ENCODE results near the gene GRM7.

DNA sequence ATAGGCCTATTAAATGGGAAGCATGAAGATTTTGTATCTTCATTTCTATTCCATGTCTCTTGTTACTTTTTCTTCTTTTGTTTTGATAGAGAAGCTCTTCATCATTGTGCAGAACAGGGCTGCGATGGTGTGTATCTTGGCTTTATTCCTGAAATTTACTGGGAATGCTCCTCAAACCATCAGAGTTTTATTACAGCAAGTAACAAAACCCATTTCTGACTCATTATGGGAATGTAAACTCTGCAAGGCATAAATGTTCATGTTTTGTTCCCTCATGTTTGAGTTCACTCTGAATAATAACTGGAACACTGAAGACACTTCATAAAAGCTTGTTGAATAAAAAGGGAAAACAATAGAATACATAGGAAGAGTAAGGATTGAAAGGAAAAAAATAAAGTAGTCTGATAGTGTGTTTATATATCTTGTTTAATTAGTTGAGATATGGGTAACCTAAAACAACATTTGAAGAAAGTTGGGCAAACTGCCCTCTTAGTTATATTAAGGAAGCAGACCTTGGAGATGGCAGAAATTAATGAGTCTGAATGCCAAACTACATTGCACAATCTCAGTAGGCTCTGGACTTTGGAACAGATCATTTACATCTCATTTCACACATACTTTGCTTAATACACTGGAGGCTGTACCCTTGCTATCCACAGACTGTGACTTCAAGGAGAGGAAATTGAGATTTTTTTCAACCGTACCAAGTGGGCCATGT is 521.5 kb downstream of the GRM7 start:
- TF ChIP-seq CTCF (IDR thresholded peaks at IDR 0.05) (no peak), POLR2A (IDR thresholded peaks at IDR 0.05) (no peak)

All from body of pancreas (tissue), 4 donors.